WI38 (cell line): ENCODE data around the gene FGF11.

Experiments
- H3K4me3 ChIP-seq: 2 replicates; pipeline ENCODE4 v1.5.1; 2011; ENCODE audit warnings: low read depth, mild to moderate bottlenecking, control low read depth, low read length
- CTCF ChIP-seq: IDR thresholded peaks from 2 replicates; pipeline ENCODE4 v1.5.1; 2012; ENCODE audit warnings: low read depth, mild to moderate bottlenecking, control low read depth, low read length

Gene FGF11

GRCh38 chr17:7435676-7436555 lies 3.4 kb upstream of the FGF11 start:
- H3K4me3 ChIP-seq, result peak overlapping the region; percentile 44
- TF ChIP-seq CTCF, result no peak

- H3K4me3 ChIP-seq, result peak overlapping the region; percentile 35
- peak; percentile 71 for TF ChIP-seq CTCF
Measured at GRCh38 chr17:7436556-7437368, 2.5 kb upstream of the FGF11 start.

GRCh38 chr17:7437369-7437863 lies 1.9 kb upstream of the FGF11 start:
- peak overlapping the region; percentile 35 for H3K4me3 ChIP-seq

GRCh38 chr17:7437950-7438614 lies 1.2 kb upstream of the FGF11 start:
- no peak overlapping the region for H3K4me3 ChIP-seq
- no peak for TF ChIP-seq CTCF

More at GRCh38 chr17:7437369-7437863, 1.9 kb upstream of the FGF11 start:
- no peak for TF ChIP-seq CTCF

GRCh38 chr17:7438656-7439460 lies 454 bp upstream of the FGF11 start:
- TF ChIP-seq CTCF, result no peak
- H3K4me3 ChIP-seq, result no peak overlapping the region

GRCh38 chr17:7440113-7440833 lies 961 bp downstream of the FGF11 start:
- H3K4me3 ChIP-seq, result peak overlapping the region; percentile 46
- no peak for TF ChIP-seq CTCF
